H1 (cell line): Measurements from ENCODE around the gene RAB30. TPM values are rescaled to one million over a fixed set of nuclear protein-coding genes. Genes with fewer than 3 reads are reported as not detected.

ENCODE experiments used
- CTCF ChIA-PET: fragments of 300-600 bp; sonication (Branson Sonifier 250); formaldehyde crosslinking; loops from one replicate; lab custom pipeline; 2021; ENCODE audit not compliant: partially characterized antibody; lab: Charles Lee
- POLR2A ChIA-PET: fragments of 300-600 bp; sonication (Branson Sonifier 250); formaldehyde crosslinking; loops from one replicate; lab custom pipeline; 2021; ENCODE audit warnings: inconsistent platforms; ENCODE audit not compliant: partially characterized antibody; lab: Charles Lee
- DNase-seq, 2 experiments: peaks; one replicate each; pipeline versions ENCODE4 v3.0.0 to v3.0.0-alpha.2; 2010 to 2022; ENCODE audit warnings: low spot score in 2 of 2, low read depth in 1 of 2, mixed read lengths in 1 of 2
- FAIRE-seq: peaks from 2 replicates; lab custom pipeline; 2011; peaks lifted over from hg19 to GRCh38; lab: Jason Lieb, UNC
- H2AFZ ChIP-seq: 2 replicates; pipeline ENCODE4 v1.8.1; 2012; ENCODE audit warnings: low read length, inconsistent platforms
- H2AK5ac ChIP-seq: 2 replicates; pipeline ENCODE4 v1.6.1; 2013; ENCODE audit warnings: low read depth, low read length
- H2BK120ac ChIP-seq: replicated peaks from 2 replicates; pipeline ENCODE3; 2013; ENCODE audit warnings: low read depth, low read length, inconsistent platforms
- H2BK12ac ChIP-seq: 2 replicates; pipeline ENCODE4 v1.6.1; 2013; ENCODE audit warnings: low read depth, low read length
- H2BK15ac ChIP-seq: 2 replicates; pipeline ENCODE4 v1.6.1; 2013; ENCODE audit warnings: low read length
- H2BK20ac ChIP-seq: 2 replicates; pipeline ENCODE4 v1.6.1; 2013; ENCODE audit warnings: low read length
- H2BK5ac ChIP-seq: 2 replicates; pipeline ENCODE4 v1.6.1; 2013; ENCODE audit warnings: low read depth, low read length
- H3K14ac ChIP-seq: 2 replicates; pipeline ENCODE4 v1.6.1; 2013; ENCODE audit warnings: inconsistent platforms; ENCODE audit not compliant: insufficient read length
- H3K18ac ChIP-seq: 2 replicates; pipeline ENCODE4 v1.6.1; 2013; ENCODE audit warnings: low read length; ENCODE audit errors: extremely low read depth
- H3K23ac ChIP-seq: 2 replicates; pipeline ENCODE4 v1.6.1; 2013; ENCODE audit warnings: inconsistent platforms; ENCODE audit not compliant: insufficient read length
- H3K23me2 ChIP-seq: 2 replicates; pipeline ENCODE4 v1.6.1; 2013; ENCODE audit warnings: low read depth, low read length
- H3K27ac ChIP-seq: 2 replicates; pipeline ENCODE4 v1.6.1; 2011; ENCODE audit warnings: low read depth, low read length, inconsistent platforms
- H3K27me3 ChIP-seq, 4 experiments: replicated peaks in 1 of 4; 1 replicate in 1 of 4; 2 replicates in 3 of 4; pipeline versions ENCODE4 v1.6.1 to v1.8.1; 2011 to 2013; ENCODE audit warnings: low read length in 3 of 4, mild to moderate bottlenecking in 3 of 4, inconsistent platforms in 2 of 4, mixed read lengths in 2 of 4, moderate library complexity in 1 of 4; ENCODE audit not compliant: control insufficient read depth in 3 of 4, insufficient read depth in 3 of 4; ENCODE audit errors: extremely low read depth in 1 of 4
- H3K36me3 ChIP-seq, 4 experiments: 2 replicates each; pipeline versions ENCODE4 v1.6.1 to v1.8.1; 2011 to 2013; ENCODE audit warnings: mild to moderate bottlenecking in 4 of 4, low read length in 3 of 4, moderate library complexity in 2 of 4, control low read depth in 1 of 4, inconsistent platforms in 1 of 4; ENCODE audit not compliant: insufficient read depth in 4 of 4, control insufficient read depth in 2 of 4
- H3K4ac ChIP-seq: replicated peaks from 2 replicates; pipeline ENCODE3; 2013; ENCODE audit warnings: low read length, low read depth, mixed read lengths, inconsistent platforms; ENCODE audit not compliant: insufficient read length
- H3K4me1 ChIP-seq, 4 experiments: replicated peaks in 1 of 4; 1 replicate in 1 of 4; 2 replicates in 3 of 4; pipeline versions ENCODE4 v1.6.1 to v1.8.1; 2011 to 2013; ENCODE audit warnings: low read length in 3 of 4, inconsistent platforms in 2 of 4, mixed read lengths in 1 of 4; ENCODE audit not compliant: insufficient read depth in 4 of 4, control insufficient read depth in 3 of 4
- H3K4me2 ChIP-seq, 2 experiments: 2 replicates each; pipeline versions ENCODE4 v1.6.1 to v1.8.1; 2011 to 2013; ENCODE audit warnings: low read depth in 2 of 2, low read length in 2 of 2, control low read depth in 1 of 2, inconsistent platforms in 1 of 2, mild to moderate bottlenecking in 1 of 2; ENCODE audit not compliant: insufficient read depth in 1 of 2
- H3K4me3 ChIP-seq, 4 experiments: fragments of 200-600, 300-600 bp in 1 of 4; sonication (generic), shearing (Covaris generic), sonication (Bioruptor Twin) in 1 of 4; 2 replicates each; pipeline versions ENCODE4 v1.5.1 to v1.8.1; 2011 to 2016; ENCODE audit warnings: low read length in 4 of 4, low read depth in 3 of 4, control low read depth in 2 of 4, inconsistent platforms in 2 of 4, mild to moderate bottlenecking in 2 of 4, mixed read lengths in 1 of 4, moderate library complexity in 1 of 4; ENCODE audit not compliant: insufficient read depth in 2 of 4; ENCODE audit errors: extremely low read depth in 1 of 4
- H3K56ac ChIP-seq: replicated peaks from 2 replicates; pipeline ENCODE3; 2013; ENCODE audit warnings: low read depth, mild to moderate bottlenecking, mixed read lengths, low read length, inconsistent platforms; ENCODE audit not compliant: insufficient read length
- H3K79me1 ChIP-seq: 2 replicates; pipeline ENCODE4 v1.6.1; 2013; ENCODE audit warnings: low read depth, low read length, control low read depth
- H3K79me2 ChIP-seq, 2 experiments: 2 replicates each; pipeline versions ENCODE4 v1.6.1 to v1.8.1; 2012 to 2013; ENCODE audit warnings: low read length in 2 of 2, mild to moderate bottlenecking in 2 of 2, inconsistent platforms in 1 of 2; ENCODE audit not compliant: insufficient read depth in 2 of 2, control insufficient read depth in 1 of 2
- H3K9ac ChIP-seq, 4 experiments: replicated peaks in 1 of 4; 1 replicate in 1 of 4; 2 replicates in 3 of 4; pipeline versions ENCODE4 v1.6.1 to v1.8.1; 2011 to 2013; ENCODE audit warnings: low read depth in 3 of 4, low read length in 3 of 4, control low read depth in 2 of 4, mild to moderate bottlenecking in 2 of 4, moderate library complexity in 2 of 4, inconsistent platforms in 1 of 4; ENCODE audit errors: extremely low read depth in 1 of 4
- H3K9me3 ChIP-seq, 2 experiments: 2 replicates each; pipeline versions ENCODE4 v1.6.1 to v1.8.1; 2012 to 2013; ENCODE audit warnings: mild to moderate bottlenecking in 2 of 2, moderate library complexity in 2 of 2, control low read depth in 1 of 2, inconsistent platforms in 1 of 2, low read depth in 1 of 2, low read length in 1 of 2, mixed read lengths in 1 of 2; ENCODE audit not compliant: insufficient read depth in 2 of 2
- H4K20me1 ChIP-seq, 2 experiments: replicated peaks in 1 of 2; 2 replicates each; pipeline versions ENCODE3 to v1.8.1; 2011 to 2013; ENCODE audit warnings: inconsistent platforms in 2 of 2, low read length in 2 of 2, mild to moderate bottlenecking in 1 of 2; ENCODE audit not compliant: insufficient read depth in 2 of 2, control insufficient read depth in 1 of 2
- H4K5ac ChIP-seq: 2 replicates; pipeline ENCODE4 v1.6.1; 2013; ENCODE audit warnings: low read length, low read depth, mixed read lengths, inconsistent platforms; ENCODE audit not compliant: insufficient read length
- H4K8ac ChIP-seq: 2 replicates; pipeline ENCODE4 v1.8.0; 2013; ENCODE audit warnings: mild to moderate bottlenecking, moderate library complexity, low read length, inconsistent platforms; ENCODE audit not compliant: insufficient read depth; ENCODE audit errors: extremely low read depth
- H4K91ac ChIP-seq: replicated peaks from 2 replicates; pipeline ENCODE3; 2013; ENCODE audit warnings: low read length, mixed read lengths, inconsistent platforms; ENCODE audit not compliant: insufficient read length
- BRCA1 ChIP-seq: IDR thresholded peaks from 2 replicates; pipeline ENCODE4 v1.6.1; 2012; ENCODE audit warnings: low read depth, low read length, improper control_type of control experiment
- CBX8 ChIP-seq: fragments of 300-800, 300-1000 bp; sonication (generic); IDR thresholded peaks from 2 replicates; pipeline ENCODE4 v1.7.1; 2016; ENCODE audit warnings: low read depth, low read length, borderline replicate concordance
- CTBP2 ChIP-seq: IDR thresholded peaks from 2 replicates; pipeline ENCODE4 v1.7.0; 2011; ENCODE audit warnings: borderline replicate concordance, mild to moderate bottlenecking, moderate library complexity, mixed read lengths, low read length; ENCODE audit not compliant: insufficient read depth, insufficient read length
- EZH2 ChIP-seq: fragments of 200-600 bp; sonication (generic); IDR thresholded peaks from 2 replicates; pipeline ENCODE4 v1.7.1; 2012; ENCODE audit warnings: low read depth, mild to moderate bottlenecking, moderate library complexity, low read length, inconsistent platforms; ENCODE audit not compliant: severe bottlenecking
- FOSL1 ChIP-seq: IDR thresholded peaks from 2 replicates; pipeline ENCODE4 v1.6.1; 2011; ENCODE audit warnings: mild to moderate bottlenecking, low read depth, low read length, moderate library complexity; ENCODE audit not compliant: insufficient read depth
- JUND ChIP-seq: IDR thresholded peaks from 2 replicates; pipeline ENCODE4 v1.6.1; 2011; ENCODE audit warnings: mild to moderate bottlenecking, improper control_type of control experiment, low read length
- RFX5 ChIP-seq: IDR thresholded peaks from 2 replicates; pipeline ENCODE4 v1.6.1; 2011; ENCODE audit warnings: low read depth, low read length, improper control_type of control experiment, borderline replicate concordance
- RXRA ChIP-seq: IDR thresholded peaks from 2 replicates; pipeline ENCODE4 v1.6.1; 2011; ENCODE audit warnings: low read depth, mild to moderate bottlenecking, low read length, moderate library complexity; ENCODE audit not compliant: insufficient read depth
- SP4 ChIP-seq: IDR thresholded peaks from 2 replicates; pipeline ENCODE4 v1.6.1; 2012; ENCODE audit warnings: low read length, inconsistent platforms
- WGBS, 2 experiments: shearing (Covaris generic) in 1 of 2; methylation state at CpG; one replicate each; pipeline versions ENCODE4 v1.1.6 to v1.1.7; 2013 to 2015; ENCODE audit warnings: low lambda C conversion rate in 2 of 2, mixed read lengths in 2 of 2, inconsistent platforms in 1 of 2, low coverage in 1 of 2, missing lambda C conversion rate in 1 of 2; ENCODE audit not compliant: insufficient replicate concordance in 2 of 2, insufficient coverage in 1 of 2, insufficient read length in 1 of 2; ENCODE audit errors: extremely low coverage in 1 of 2, missing lambda C conversion rate in 1 of 2; 5-methylcytosine and 5-hydroxymethylcytosine counted together
- polyA plus RNA-seq, 7 experiments: library from polyadenylated mRNA; depleted of rRNA in 3 of 7; stranded (reverse) in 5 of 7; unstranded in 2 of 7; fragments of >200 nt in 5 of 7; fragments of 200-250 nt in 2 of 7; gene quantifications; 1 replicate in 5 of 7; 2 replicates in 1 of 7; 4 replicates in 1 of 7; pipeline versions ENCODE4 v1.2.1 to v1.2.3, GENCODE V29; 2011 to 2013; ENCODE audit warnings: missing spikeins in 2 of 7, mixed read lengths in 2 of 7
- total RNA-seq: library from RNA; stranded (reverse); fragmentation: NEBNext Ultra II Directional; extraction: Animal tissue kit (Norgen Biotek cat#: 25700); gene quantifications from 2 replicates; pipeline ENCODE4 v1.2.1, GENCODE V29; 2021

Gene RAB30
- total and polyA plus RNA-seq, 2 of the 8 experiments (the other 6 are each of a cell fraction or from before 2014, with no cell fraction given): 1.6 to 11.7 TPM

- CTCF ChIA-PET: interaction anchor here (0.6 to 2.6 kb wide), 4 partner anchors 10 to 29 kb away, joined by 3 to 16 read pairs (median 4); no protein-coding TSS in a partner anchor
- Histone ChIP-seq H3K18ac (no peak overlapping the region), H3K9me3 (no peaks in the 10 kb centered on the region), H3K4me2 (no peak overlapping the region), H3K27me3 (no peaks in the 10 kb centered on the region), H3K9ac (no peak overlapping the region), H3K23me2 (no peaks in the 10 kb centered on the region; the same call in 1 of the 2 replicates), H2BK12ac (no peak overlapping the region), H2AFZ (no peak overlapping the region), H4K20me1 (no peaks in the 10 kb centered on the region), H3K27ac (no peak overlapping the region), H2BK15ac (no peak overlapping the region), H3K23ac (no peak overlapping the region), H2BK120ac (no peak overlapping the region), H3K4me1 (no peaks in the 10 kb centered on the region), H2BK5ac (no peak overlapping the region), H3K79me1 (no peaks in the 10 kb centered on the region), H3K4ac (no peak overlapping the region), H2AK5ac (no peak overlapping the region), H3K4me3 (no peak overlapping the region), H3K14ac (no peak overlapping the region), H4K8ac (no peak overlapping the region), H4K5ac (no peak overlapping the region), H2BK20ac (no peak overlapping the region), H3K36me3 (peaks cover 10 to 35% (median 21%) of the 10 kb centered on the region in 4 experiments), H3K56ac (no peak overlapping the region), H3K79me2 (no peaks in the 10 kb centered on the region), H4K91ac (no peak overlapping the region)
- no peak for FAIRE-seq
- 87% methylated on average over 3 of the region's 3 CpGs; no CpG with 5 or more reads in 1 of the 2 experiments for WGBS, 2 experiments
- POLR2A ChIA-PET: no interaction called here
- TF ChIP-seq CBX8 (no peak), EZH2 (no peak), FOSL1 (no peak), SP4 (no peak), RFX5 (no peak), JUND (no peak), BRCA1 (no peak), RXRA (no peak), CTBP2 (no peak)
- DNase-seq: no peak
Observed at GRCh38 chr11:82936261-82936660, 135.4 kb downstream of the RAB30 start.
